Caki2 (cell line): ENCODE results near the gene GCM1. TPM values are rescaled to one million over a fixed set of nuclear protein-coding genes. Genes with fewer than 3 reads are reported as not detected.

ENCODE experiments used
- DNase-seq: peaks from one replicate; pipeline ENCODE4 v3.0.0-alpha.2; 2015; ENCODE audit warnings: low read depth
- in situ Hi-C: cut with HindIII; loops from 2 replicates; pipeline ENCODE4 v1.10.0; 2016; ENCODE audit warnings: low sequenced_read_pairs, low pct_unique_long_range_greater_than_20kb, mixed read lengths
- total RNA-seq: library from RNA; depleted of rRNA; stranded (reverse); fragments of >200 nt; shearing (Covaris generic); gene quantifications from 2 replicates; pipeline ENCODE4 v1.2.3, GENCODE V29; 2014; ENCODE audit warnings: low replicate concordance

Gene GCM1
- total RNA-seq, 1 experiment from 2014 or later: not detected

- in situ Hi-C loops: no loop called here
- DNase-seq: no peak
Measured at GRCh38 chr6:53119349-53119748, 29.3 kb downstream of the GCM1 start.

GRCh38 chr6:53115741-53116140, 32.9 kb downstream of the GCM1 start:
- no peak for DNase-seq
- in situ Hi-C loops: no loop called here

- in situ Hi-C loops: no loop called here
- no peak for DNase-seq
Measured at GRCh38 chr6:53115113-53115512, 33.5 kb downstream of the GCM1 start.

- DNase-seq: no peak
Measured at GRCh38 chr6:53113742-53114141, 34.9 kb downstream of the GCM1 start.

GRCh38 chr6:53112871-53113270, 35.8 kb downstream of the GCM1 start:
- no peak for DNase-seq
- in situ Hi-C loops: no loop called here

More at GRCh38 chr6:53113742-53114141, 34.9 kb downstream of the GCM1 start:
- in situ Hi-C loops: no loop called here

- peak; percentile 55 for DNase-seq
- in situ Hi-C loops: no loop called here
Measured at GRCh38 chr6:53112404-53112803, 36.2 kb downstream of the GCM1 start.

GRCh38 chr6:53111865-53112264, 36.8 kb downstream of the GCM1 start:
- DNase-seq: no peak
- in situ Hi-C loops: no loop called here

GRCh38 chr6:53109612-53110011, 39.0 kb downstream of the GCM1 start:
- in situ Hi-C loops: no loop called here

GRCh38 chr6:53107091-53107490, 41.5 kb downstream of the GCM1 start:
- in situ Hi-C loops: no loop called here
- peak; percentile 45 for DNase-seq

More at GRCh38 chr6:53109612-53110011, 39.0 kb downstream of the GCM1 start:
- DNase-seq: no peak

- DNase-seq: no peak
- in situ Hi-C loops: no loop called here
Measured at GRCh38 chr6:53104916-53105315, 43.7 kb downstream of the GCM1 start.

GRCh38 chr6:53103993-53104675, 44.5 kb downstream of the GCM1 start:
- in situ Hi-C loops: no loop called here
- peak; percentile 52 for DNase-seq

GRCh38 chr6:53101006-53101405, 47.6 kb downstream of the GCM1 start:
- in situ Hi-C loops: no loop called here
- DNase-seq: no peak

- in situ Hi-C loops: no loop called here
- DNase-seq: no peak
Measured at GRCh38 chr6:53100561-53100960, 48.1 kb downstream of the GCM1 start.

- no peak for DNase-seq
- in situ Hi-C loops: no loop called here
Measured at GRCh38 chr6:53095716-53096115, 52.9 kb downstream of the GCM1 start.

- in situ Hi-C loops: no loop called here
- no peak for DNase-seq
Measured at GRCh38 chr6:53095270-53095669, 53.4 kb downstream of the GCM1 start.

- no peak for DNase-seq
- in situ Hi-C loops: no loop called here
Measured at GRCh38 chr6:53090576-53090975, 58.1 kb downstream of the GCM1 start.

GRCh38 chr6:53089948-53090347, 58.7 kb downstream of the GCM1 start:
- no peak for DNase-seq
- in situ Hi-C loops: no loop called here

GRCh38 chr6:53086302-53086701, 62.3 kb downstream of the GCM1 start:
- in situ Hi-C loops: no loop called here
- DNase-seq: no peak

- DNase-seq: no peak
- in situ Hi-C loops: no loop called here
Measured at GRCh38 chr6:53080813-53081212, 67.8 kb downstream of the GCM1 start.
